ENCODE results near the gene DEPDC4.
"Not testable (repeated sequence)": the region's sequence is repeated elsewhere in the genome, so short reads cannot be mapped to it uniquely, and the experiment has no call there.

DEPDC4 gene

DNA sequence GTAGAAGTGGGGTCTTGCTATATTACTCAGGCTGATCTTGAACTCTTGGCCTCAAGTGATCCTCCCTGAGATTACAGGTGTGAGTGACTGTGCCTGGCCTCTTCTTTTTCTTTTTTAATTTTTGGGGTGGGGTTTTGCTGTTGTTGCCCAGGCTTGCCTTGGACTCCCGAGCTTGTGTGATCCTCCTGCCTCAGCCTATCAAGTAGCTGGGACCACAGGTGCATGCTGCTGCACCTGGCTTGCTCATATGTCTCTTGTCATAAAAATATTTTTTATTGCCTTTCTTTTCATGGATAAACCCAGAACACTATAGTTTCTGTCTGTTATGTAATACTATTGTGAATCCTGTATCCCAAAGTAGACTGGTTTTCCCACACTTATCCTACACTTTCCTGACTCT is 26.1 kb upstream of the DEPDC4 start:
- TF ChIP-seq, protein P1, sequence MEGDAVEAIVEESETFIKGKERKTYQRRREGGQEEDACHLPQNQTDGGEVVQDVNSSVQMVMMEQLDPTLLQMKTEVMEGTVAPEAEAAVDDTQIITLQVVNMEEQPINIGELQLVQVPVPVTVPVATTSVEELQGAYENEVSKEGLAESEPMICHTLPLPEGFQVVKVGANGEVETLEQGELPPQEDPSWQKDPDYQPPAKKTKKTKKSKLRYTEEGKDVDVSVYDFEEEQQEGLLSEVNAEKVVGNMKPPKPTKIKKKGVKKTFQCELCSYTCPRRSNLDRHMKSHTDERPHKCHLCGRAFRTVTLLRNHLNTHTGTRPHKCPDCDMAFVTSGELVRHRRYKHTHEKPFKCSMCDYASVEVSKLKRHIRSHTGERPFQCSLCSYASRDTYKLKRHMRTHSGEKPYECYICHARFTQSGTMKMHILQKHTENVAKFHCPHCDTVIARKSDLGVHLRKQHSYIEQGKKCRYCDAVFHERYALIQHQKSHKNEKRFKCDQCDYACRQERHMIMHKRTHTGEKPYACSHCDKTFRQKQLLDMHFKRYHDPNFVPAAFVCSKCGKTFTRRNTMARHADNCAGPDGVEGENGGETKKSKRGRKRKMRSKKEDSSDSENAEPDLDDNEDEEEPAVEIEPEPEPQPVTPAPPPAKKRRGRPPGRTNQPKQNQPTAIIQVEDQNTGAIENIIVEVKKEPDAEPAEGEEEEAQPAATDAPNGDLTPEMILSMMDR (conservative IDR thresholded peaks at IDR 0.05; ENCODE audit: low read depth, low read length), result no peak
- DNase-seq (ENCODE audit: low read depth), result no peak
- H3K4me3 ChIP-seq (ENCODE audit: low read length), result no peak overlapping the region

DNA sequence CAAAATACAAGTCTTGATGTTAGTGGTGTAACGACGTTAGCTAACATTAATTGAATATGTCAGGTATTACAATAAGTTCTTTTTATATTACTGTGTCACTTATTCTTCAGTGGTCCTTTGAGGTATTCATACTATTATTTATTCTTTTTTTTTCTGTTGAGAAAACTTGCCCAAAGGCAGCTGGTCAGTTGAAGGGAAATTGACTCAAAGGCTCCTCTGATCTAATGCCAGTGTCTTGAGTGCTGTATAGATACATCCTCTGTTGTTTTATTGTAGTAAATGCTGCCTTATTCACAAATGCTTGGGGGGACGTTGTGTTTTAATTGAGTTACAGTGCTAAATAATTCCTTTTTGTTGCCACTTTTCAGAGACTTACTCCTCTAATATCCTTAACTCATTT is 23.1 kb upstream of the DEPDC4 start:
- H3K4me3 ChIP-seq (ENCODE audit: low read length), result no peak overlapping the region
- DNase-seq (ENCODE audit: low read depth), result no peak
- TF ChIP-seq, protein P1 (conservative IDR thresholded peaks at IDR 0.05; ENCODE audit: low read depth, low read length), result no peak

DNA sequence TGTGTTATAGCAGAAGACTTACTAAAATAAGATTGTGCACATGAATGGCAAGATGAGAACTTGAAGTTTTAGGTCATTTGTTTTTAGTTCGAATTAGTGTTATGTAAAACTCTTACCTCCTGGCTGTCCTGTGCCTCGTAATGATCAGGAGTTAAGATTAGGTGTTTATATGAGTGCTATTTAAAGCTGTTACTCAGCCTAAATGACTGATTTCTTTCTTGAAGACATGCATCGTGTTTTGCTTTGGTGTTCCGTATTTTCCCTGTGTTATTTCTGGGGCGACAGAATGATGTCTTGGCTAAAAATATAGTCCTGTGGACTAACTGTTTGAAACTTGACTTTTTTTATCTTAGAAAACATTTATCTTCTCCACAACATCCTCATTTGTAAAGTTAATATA is 22.2 kb upstream of the DEPDC4 start:
- DNase-seq (ENCODE audit: low read depth), result no peak
- TF ChIP-seq, protein P1 (conservative IDR thresholded peaks at IDR 0.05; ENCODE audit: low read depth, low read length), result no peak
- H3K4me3 ChIP-seq (ENCODE audit: low read length), result no peak overlapping the region

DNA sequence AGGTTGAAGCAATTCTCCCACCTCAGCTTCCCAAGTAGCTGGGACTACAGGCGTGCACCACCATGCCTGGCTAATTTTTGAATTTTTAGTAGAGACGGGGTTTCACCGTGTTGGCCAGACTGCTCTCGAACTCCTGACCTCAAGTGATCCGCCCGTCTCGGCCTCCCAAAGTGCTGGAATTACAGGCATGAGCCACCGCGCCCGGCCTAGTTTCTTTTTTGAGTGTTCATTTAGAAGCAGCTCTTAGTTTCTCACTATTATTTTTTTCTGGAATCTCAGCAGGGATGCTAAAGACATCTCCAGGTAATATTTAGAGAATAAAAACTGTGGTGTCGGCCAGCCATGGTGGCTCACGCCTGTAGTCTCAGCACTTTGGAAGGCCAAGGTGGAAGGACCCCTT is 17.7 kb upstream of the DEPDC4 start:
- not testable (repeated sequence) for H3K4me3 ChIP-seq (ENCODE audit: low read length); DNase-seq (ENCODE audit: low read depth)

DNA sequence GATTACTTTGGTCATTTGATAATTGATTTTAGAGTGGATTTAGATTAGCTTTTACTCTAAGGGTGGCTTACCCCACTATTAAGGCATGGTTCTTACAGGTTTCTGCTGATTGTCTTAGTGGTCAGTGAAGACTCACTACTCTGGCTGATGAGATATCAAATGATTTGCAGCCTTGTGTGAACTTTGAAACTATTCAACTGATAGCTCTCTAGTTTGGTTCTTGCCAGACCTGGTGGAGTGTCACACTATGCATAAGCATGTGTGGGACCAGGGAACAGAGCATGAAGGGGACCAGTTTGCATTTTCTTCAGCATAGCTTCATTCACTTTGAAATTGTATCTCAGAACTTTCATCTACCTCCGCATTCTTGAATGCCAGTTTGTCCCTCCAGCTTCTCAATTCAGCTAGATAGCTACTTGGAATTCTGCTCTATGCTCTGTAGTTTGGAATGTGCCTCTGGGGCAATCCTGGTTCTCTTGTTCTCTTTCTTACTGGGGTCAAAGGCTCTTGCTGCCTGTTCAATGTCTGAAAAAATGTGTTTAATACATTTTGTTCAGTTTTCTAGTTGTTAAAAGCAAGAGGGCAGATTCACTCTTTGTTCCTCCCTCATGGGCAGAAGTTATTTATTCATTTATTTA is 12.8 kb upstream of the DEPDC4 start:
- H3K4me3 ChIP-seq (ENCODE audit: low read length), result no peak overlapping the region
- TF ChIP-seq, protein P1 (conservative IDR thresholded peaks at IDR 0.05; ENCODE audit: low read depth, low read length), result no peak
- DNase-seq (ENCODE audit: low read depth), result no peak

DNA sequence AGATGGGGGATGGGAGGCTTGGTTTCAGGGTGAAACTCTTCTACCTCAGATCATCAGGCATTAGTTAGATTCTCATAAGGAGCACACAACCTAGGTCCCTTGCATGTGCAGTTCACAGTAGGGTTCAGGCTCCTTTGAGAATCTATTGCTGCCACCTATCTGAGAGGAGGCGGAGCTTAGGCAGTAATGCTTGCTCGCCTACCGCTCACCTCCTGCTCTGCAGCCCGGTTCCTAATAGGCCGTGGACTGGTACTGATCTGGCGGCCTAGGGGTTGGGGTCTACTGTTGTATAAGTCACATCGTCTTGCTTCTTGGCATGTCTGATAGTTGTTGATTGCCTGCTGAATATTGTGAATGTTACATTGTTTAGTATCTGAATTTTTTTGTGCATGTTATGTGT is 12.3 kb upstream of the DEPDC4 start:
- DNase-seq (ENCODE audit: low read depth), result no peak
- TF ChIP-seq, protein P1 (conservative IDR thresholded peaks at IDR 0.05; ENCODE audit: low read depth, low read length), result no peak
- H3K4me3 ChIP-seq (ENCODE audit: low read length), result no peak overlapping the region

DNA sequence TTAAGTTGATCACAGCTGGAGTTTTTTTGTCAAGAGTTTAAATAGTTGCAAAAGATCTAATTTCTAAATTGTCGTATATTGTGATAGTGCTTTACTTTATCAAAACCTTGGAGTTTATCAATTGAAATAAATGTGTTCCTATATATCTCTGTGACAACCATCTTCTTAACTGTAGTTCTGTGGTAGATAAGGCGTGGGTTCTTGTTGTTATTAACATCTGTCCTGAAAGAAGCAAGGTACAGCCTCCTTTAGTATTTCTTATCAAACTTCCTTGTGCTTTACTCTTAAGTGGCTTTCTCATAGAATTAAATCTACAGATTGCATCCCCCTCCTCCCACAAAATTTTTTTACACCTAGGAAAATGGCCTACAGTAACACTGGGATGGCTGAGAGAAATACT is 7.4 kb upstream of the DEPDC4 start:
- DNase-seq (ENCODE audit: low read depth), result no peak
- TF ChIP-seq, protein P1 (conservative IDR thresholded peaks at IDR 0.05; ENCODE audit: low read depth, low read length), result no peak
- no peak overlapping the region for H3K4me3 ChIP-seq (ENCODE audit: low read length)

DNA sequence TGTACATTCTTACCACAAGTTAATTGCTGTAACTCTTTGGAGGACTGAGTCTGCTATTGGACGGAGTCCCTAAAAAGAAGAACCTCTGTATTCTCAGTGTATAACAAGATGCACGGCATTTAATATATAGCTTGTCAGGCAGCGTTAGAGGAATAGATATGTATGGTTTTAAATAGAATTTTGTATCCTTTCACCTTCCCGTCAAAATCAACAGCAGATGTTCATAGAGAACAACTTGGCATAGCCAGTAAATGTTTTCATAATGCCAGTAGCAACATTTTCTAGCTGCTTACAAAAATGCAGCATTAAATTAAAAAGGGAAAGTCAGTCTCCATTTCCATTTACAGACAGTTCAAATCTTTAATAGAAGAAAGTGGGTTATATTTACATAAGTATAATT is 6.9 kb upstream of the DEPDC4 start:
- TF ChIP-seq, protein P1 (conservative IDR thresholded peaks at IDR 0.05; ENCODE audit: low read depth, low read length), result no peak
- DNase-seq (ENCODE audit: low read depth), result no peak

More for the DNA sequence above, 6.9 kb upstream of the DEPDC4 start:
- no peak overlapping the region for H3K4me3 ChIP-seq (ENCODE audit: low read length)
